ENCODE results near the gene CCL24. TPM values are rescaled to one million over a fixed set of nuclear protein-coding genes. Genes with fewer than 3 reads are reported as not detected.
"Not testable (repeated sequence)": the region's sequence is repeated elsewhere in the genome, so short reads cannot be mapped to it uniquely, and the experiment has no call there.

CCL24 gene
- total RNA-seq, 1 experiment from 2014 or later = not detected

GRCh38 chr7:75849573-75849972 is 36.0 kb upstream of the CCL24 start:
- H3K36me3 ChIP-seq (ENCODE audit: control insufficient read depth, insufficient read depth, low read length) = no peaks in the 10 kb centered on the region
- BruUV-seq (replicated peaks) = no TSS peak
- H3K9me3 ChIP-seq (ENCODE audit: control insufficient read depth, insufficient read depth, low read depth, low read length) = no peaks in the 10 kb centered on the region
- H3K27me3 ChIP-seq (ENCODE audit: control insufficient read depth, insufficient read depth, low read length) = no peaks in the 10 kb centered on the region
- in situ Hi-C loops (cut with HindIII; ENCODE audit: low pct_unique_long_range_greater_than_20kb, low sequenced_read_pairs) (no loop called here), intact Hi-C loops (cut with micrococcal nuclease; ENCODE audit: unreplicated experiment) (no loop called here)
- TF ChIP-seq SIN3A (IDR thresholded peaks at IDR 0.05; ENCODE audit: borderline replicate concordance, insufficient read depth, low read depth, low read length) = no peak
- no peak for TF ChIP-seq REST (IDR thresholded peaks at IDR 0.05; ENCODE audit: insufficient read depth in 1 of 2, low read depth in 2 of 2, low read length in 1 of 2)
- no peak for TF ChIP-seq CTCF (IDR thresholded peaks at IDR 0.05)
- TF ChIP-seq POLR2AphosphoS5 (IDR thresholded peaks at IDR 0.05; ENCODE audit: low read depth, low read length) = no peak
- TF ChIP-seq TCF7L2 (IDR thresholded peaks at IDR 0.05; ENCODE audit: low read depth, low read length) = no peak
- H3K27ac ChIP-seq (ENCODE audit: low read length) = no peak overlapping the region
- H3K4me1 ChIP-seq (ENCODE audit: control insufficient read depth, insufficient read depth, low read length) = no peaks in the 10 kb centered on the region
- H3K4me3 ChIP-seq (ENCODE audit: low read depth in 2 of 2, low read length in 2 of 2) = no peak overlapping the region
- ChIA-PET CTCF (no interaction called here), POLR2A (interaction anchor here (0.5 kb wide), 1 partner anchor 33 kb away, joined by 7 read pairs; no protein-coding TSS in a partner anchor)
- ATAC-seq (no peak), DNase-seq (ENCODE audit: low read depth, low spot score) (no peak)

GRCh38 chr7:75847707-75848106 is 34.1 kb upstream of the CCL24 start:
- in situ Hi-C loops (cut with HindIII; ENCODE audit: low pct_unique_long_range_greater_than_20kb, low sequenced_read_pairs) = no loop called here
- Histone ChIP-seq H3K9me3 (ENCODE audit: control insufficient read depth, insufficient read depth, low read depth, low read length) (no peaks in the 10 kb centered on the region), H3K36me3 (ENCODE audit: control insufficient read depth, insufficient read depth, low read length) (no peaks in the 10 kb centered on the region), H3K4me3 (ENCODE audit: low read depth in 2 of 2, low read length in 2 of 2) (no peak overlapping the region), H3K4me1 (ENCODE audit: control insufficient read depth, insufficient read depth, low read length) (peaks cover 9% of the 10 kb centered on the region), H3K27me3 (ENCODE audit: control insufficient read depth, insufficient read depth, low read length) (no peaks in the 10 kb centered on the region), H3K27ac (ENCODE audit: low read length) (no peak overlapping the region)
- ATAC-seq (no peak), DNase-seq (ENCODE audit: low read depth, low spot score) (no peak)
- TF ChIP-seq TCF7L2 (IDR thresholded peaks at IDR 0.05; ENCODE audit: low read depth, low read length) = no peak
- no peak for TF ChIP-seq REST (IDR thresholded peaks at IDR 0.05; ENCODE audit: insufficient read depth in 1 of 2, low read depth in 2 of 2, low read length in 1 of 2)
- TF ChIP-seq POLR2AphosphoS5 (IDR thresholded peaks at IDR 0.05; ENCODE audit: low read depth, low read length) = no peak
- no peak for TF ChIP-seq SIN3A (IDR thresholded peaks at IDR 0.05; ENCODE audit: borderline replicate concordance, insufficient read depth, low read depth, low read length)
- TF ChIP-seq CTCF (IDR thresholded peaks at IDR 0.05) = no peak
- CTCF ChIA-PET = no interaction called here
- intact Hi-C loops (cut with micrococcal nuclease; ENCODE audit: unreplicated experiment) = no loop called here
- no TSS peak for BruUV-seq (replicated peaks)
- POLR2A ChIA-PET = no interaction called here

- ATAC-seq; in situ Hi-C loops (cut with HindIII; ENCODE audit: low pct_unique_long_range_greater_than_20kb, low sequenced_read_pairs); H3K9me3 ChIP-seq (ENCODE audit: control insufficient read depth, insufficient read depth, low read depth, low read length); H3K4me3 ChIP-seq (ENCODE audit: low read depth in 2 of 2, low read length in 2 of 2); H3K27me3 ChIP-seq (ENCODE audit: control insufficient read depth, insufficient read depth, low read length); BruUV-seq (replicated peaks); H3K36me3 ChIP-seq (ENCODE audit: control insufficient read depth, insufficient read depth, low read length); H3K27ac ChIP-seq (ENCODE audit: low read length); CTCF ChIA-PET; intact Hi-C loops (cut with micrococcal nuclease; ENCODE audit: unreplicated experiment); DNase-seq (ENCODE audit: low read depth, low spot score): not testable (repeated sequence)
- peaks cover 12% of the 10 kb centered on the region for H3K4me1 ChIP-seq (ENCODE audit: control insufficient read depth, insufficient read depth, low read length)
- POLR2A ChIA-PET = interaction anchor here (0.6 kb wide), 1 partner anchor 62 kb away, joined by 6 read pairs; no protein-coding TSS in a partner anchor
These were observed 31.5 kb upstream of the CCL24 start for GRCh38 chr7:75845132-75845531.
